H1 (cell line): Measurements from ENCODE around the gene FGF10. TPM values are rescaled to one million over a fixed set of nuclear protein-coding genes. Genes with fewer than 3 reads are reported as not detected.

Source experiments
- PHF8 ChIP-seq: fragments of 200-600 bp; sonication (generic); conservative IDR thresholded peaks from 2 replicates; pipeline ENCODE4 v1.7.1; 2012; ENCODE audit warnings: low read depth, mild to moderate bottlenecking, inconsistent platforms, low read length, moderate library complexity
- RBBP5 ChIP-seq: IDR thresholded peaks from 2 replicates; pipeline ENCODE4 v1.7.1; 2012; ENCODE audit warnings: low read depth, mild to moderate bottlenecking, inconsistent platforms, low read length, moderate library complexity, borderline replicate concordance
- RFX5 ChIP-seq: IDR thresholded peaks from 2 replicates; pipeline ENCODE4 v1.6.1; 2011; ENCODE audit warnings: low read depth, low read length, improper control_type of control experiment, borderline replicate concordance
- SP1 ChIP-seq: IDR thresholded peaks from 2 replicates; pipeline ENCODE4 v1.6.1; 2011; ENCODE audit warnings: low read depth, low read length
- polyA plus RNA-seq, 7 experiments: library from polyadenylated mRNA; depleted of rRNA in 3 of 7; stranded (reverse) in 5 of 7; unstranded in 2 of 7; fragments of >200 nt in 5 of 7; fragments of 200-250 nt in 2 of 7; gene quantifications; 1 replicate in 5 of 7; 2 replicates in 1 of 7; 4 replicates in 1 of 7; pipeline versions ENCODE4 v1.2.1 to v1.2.3, GENCODE V29; 2011 to 2013; ENCODE audit warnings: missing spikeins in 2 of 7, mixed read lengths in 2 of 7
- total RNA-seq: library from RNA; stranded (reverse); fragmentation: NEBNext Ultra II Directional; extraction: Animal tissue kit (Norgen Biotek cat#: 25700); gene quantifications from 2 replicates; pipeline ENCODE4 v1.2.1, GENCODE V29; 2021

Gene FGF10
- total and polyA plus RNA-seq, 2 of the 8 experiments (the other 6 are each of a cell fraction or from before 2014, with no cell fraction given): 0.06 to 0.54 TPM

DNA sequence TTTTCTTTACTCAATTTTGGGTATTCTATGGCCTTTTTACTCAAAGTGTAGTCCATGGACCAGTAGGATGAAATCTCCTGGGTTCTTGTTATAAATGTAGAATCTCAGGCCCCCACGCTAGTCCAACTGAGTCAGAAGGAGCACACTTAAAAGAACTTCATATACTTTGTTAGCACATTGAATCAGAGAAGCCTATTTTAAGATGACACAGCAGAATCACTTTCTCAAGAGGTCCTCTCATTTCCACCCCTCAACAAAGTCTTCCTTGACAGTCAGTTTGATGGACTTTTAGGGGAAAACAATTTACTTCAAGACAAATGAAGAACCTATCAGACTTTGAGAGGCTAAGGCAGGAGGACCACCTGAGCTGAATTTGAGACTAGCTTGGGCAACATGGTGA is 37.7 kb upstream of the FGF10 start (continued):
- no peak for TF ChIP-seq RBBP5
- no peak for TF ChIP-seq SP1
- TF ChIP-seq PHF8: no peak
- no peak for TF ChIP-seq RFX5
